ENCODE results near the gene ZNF106. TPM values are rescaled to one million over a fixed set of nuclear protein-coding genes. Genes with fewer than 3 reads are reported as not detected.

The ZNF106 gene
- total RNA-seq, 4 donors from 2014 or later, result 340 to 487 (median 414) TPM

GRCh38 chr15:42365921-42366550, 124.9 kb downstream of the ZNF106 start:
- H3K9me3 ChIP-seq, result no peaks in the 10 kb centered on the region
- DNase-seq (no peak), ATAC-seq (no peak)
- in situ Hi-C loops (cut with MboI; ENCODE audit: low sequenced_read_pairs in 4 of 4) (no loop called here), intact Hi-C loops (cut with DNase I; ENCODE audit: low total_unique reads) (loop anchor here (5.0 kb wide), 1 partner anchor 86 kb away; no protein-coding TSS in a partner anchor)
- H3K36me3 ChIP-seq, result peaks cover 0 to 1% of the 10 kb centered on the region in 2 donors
- no peaks in the 10 kb centered on the region for H3K27me3 ChIP-seq
- TF ChIP-seq CTCF (IDR thresholded peaks at IDR 0.05 in 4 of 5, conservative IDR thresholded peaks at IDR 0.05 in 1 of 5) (no peak), POLR2A (IDR thresholded peaks at IDR 0.05) (no peak)
- peaks cover 80 to 84% of the 10 kb centered on the region in 2 donors for H3K4me1 ChIP-seq
- peak overlapping the region; percentile 93 to 97 (median 96) for H3K27ac ChIP-seq
- H3K4me3 ChIP-seq, result no peak overlapping the region

GRCh38 chr15:42364529-42364928, 126.4 kb downstream of the ZNF106 start:
- in situ Hi-C loops (cut with MboI; ENCODE audit: low sequenced_read_pairs in 4 of 4) (no loop called here), intact Hi-C loops (cut with DNase I; ENCODE audit: low total_unique reads) (no loop called here)
- Histone ChIP-seq H3K36me3 (no peaks in the 10 kb centered on the region), H3K27ac (peak overlapping the region; percentile 93 to 97 (median 96)), H3K4me3 (no peak overlapping the region), H3K27me3 (no peaks in the 10 kb centered on the region), H3K4me1 (peaks cover 78 to 85% of the 10 kb centered on the region in 2 donors), H3K9me3 (no peaks in the 10 kb centered on the region)
- ATAC-seq (no peak), DNase-seq (no peak)
- TF ChIP-seq POLR2A (IDR thresholded peaks at IDR 0.05) (no peak), CTCF (IDR thresholded peaks at IDR 0.05 in 4 of 5, conservative IDR thresholded peaks at IDR 0.05 in 1 of 5) (no peak)

GRCh38 chr15:42363942-42364341, 127.0 kb downstream of the ZNF106 start:
- H3K36me3 ChIP-seq, result no peaks in the 10 kb centered on the region
- peaks cover 74 to 87% of the 10 kb centered on the region in 2 donors for H3K4me1 ChIP-seq
- no peak for TF ChIP-seq POLR2A (IDR thresholded peaks at IDR 0.05)

GRCh38 chr15:42363487-42363886, 127.5 kb downstream of the ZNF106 start:
- Histone ChIP-seq H3K27ac (peak overlapping the region; percentile 93 to 97 (median 96)), H3K27me3 (no peaks in the 10 kb centered on the region), H3K36me3 (no peaks in the 10 kb centered on the region), H3K4me3 (no peak overlapping the region), H3K9me3 (no peaks in the 10 kb centered on the region), H3K4me1 (peaks cover 74 to 87% of the 10 kb centered on the region in 2 donors)
- DNase-seq, result no peak
- TF ChIP-seq CTCF (IDR thresholded peaks at IDR 0.05 in 4 of 5, conservative IDR thresholded peaks at IDR 0.05 in 1 of 5) (no peak), POLR2A (IDR thresholded peaks at IDR 0.05) (no peak)
- ATAC-seq, result no peak
- in situ Hi-C loops (cut with MboI; ENCODE audit: low sequenced_read_pairs in 4 of 4) (no loop called here), intact Hi-C loops (cut with DNase I; ENCODE audit: low total_unique reads) (no loop called here)

More at GRCh38 chr15:42363942-42364341, 127.0 kb downstream of the ZNF106 start:
- no peak for DNase-seq
- no peak for ATAC-seq
- Histone ChIP-seq H3K9me3 (no peaks in the 10 kb centered on the region), H3K4me3 (no peak overlapping the region), H3K27ac (peak overlapping the region; percentile 93 to 97 (median 96)), H3K27me3 (no peaks in the 10 kb centered on the region)
- intact Hi-C loops (cut with DNase I; ENCODE audit: low total_unique reads), result no loop called here
- in situ Hi-C loops (cut with MboI; ENCODE audit: low sequenced_read_pairs in 4 of 4), result no loop called here

Other genes starting within 250 kb of the ZNF106 start
- 10 to 100 TPM in 2 of 4 donors, 1 to 10 TPM in 2; 5.9 to 26.3 (median 11.9) TPM for gene GANC, start 217.9 kb downstream of the ZNF106 start, total RNA-seq
- 10 to 100 TPM; 29.4 to 67.6 (median 37.4) TPM for gene TMEM87A, start 217.7 kb downstream of the ZNF106 start, total RNA-seq
- gene CAPN3, start 131.6 kb downstream of the ZNF106 start, total RNA-seq, result 100 to 1,000 TPM in 3 of 4 donors, 10 to 100 TPM in 1; 96.8 to 263 (median 163) TPM
- 10 to 100 TPM; 26.7 to 74.3 (median 40.2) TPM for gene SNAP23, start 4.5 kb upstream of the ZNF106 start, total RNA-seq
- 10 to 100 TPM in 2 of 4 donors, 1 to 10 TPM in 2; 6.0 to 15.4 (median 10.0) TPM for gene LRRC57, start 57.7 kb upstream of the ZNF106 start, total RNA-seq
- gene HAUS2, start 57.7 kb upstream of the ZNF106 start, total RNA-seq, result 10 to 100 TPM; 24.7 to 31.9 (median 27.8) TPM
- gene STARD9, start 84.5 kb upstream of the ZNF106 start, total RNA-seq, result 1 to 10 TPM; 1.6 to 3.5 (median 2.0) TPM
- 1 to 10 TPM; 4.2 to 5.9 (median 5.1) TPM for gene CDAN1, start 246.0 kb upstream of the ZNF106 start, total RNA-seq